PC-3 (cell line): ENCODE results near the gene IPO4. TPM values are rescaled to one million over a fixed set of nuclear protein-coding genes. Genes with fewer than 3 reads are reported as not detected.

Experiments used
- ATAC-seq: fragments of 200-7000 bp; cut with Tn5 transposase; 2 replicates; pipeline ENCODE4 v1.9.1; 2020; ENCODE audit warnings: mild to moderate bottlenecking, moderate library complexity
- BruUV-seq: library from RNA; stranded (reverse); fragments of 400-500 nt; replicated peaks from 2 replicates; lab custom pipeline; 2021; lab: Mats Ljungman, UMichigan
- CTCF ChIA-PET: fragments of 300-600 bp; sonication (Branson Sonifier 250); formaldehyde crosslinking; loops from one replicate; lab custom pipeline; 2022; ENCODE audit warnings: antibody characterized with exemption; lab: Charles Lee
- POLR2A ChIA-PET: fragments of 300-600 bp; sonication (Branson Sonifier 250); formaldehyde crosslinking; loops from one replicate; lab custom pipeline; 2022; ENCODE audit warnings: antibody characterized with exemption; ENCODE audit not compliant: unreplicated experiment; lab: Charles Lee
- DNase-seq: peaks from one replicate; pipeline ENCODE4 v3.0.0-alpha.2; 2015
- H2AFZ ChIP-seq: fragments of 300-600 bp; sonication (generic); 2 replicates; pipeline ENCODE4 v1.6.0; 2016; ENCODE audit warnings: antibody characterized with exemption, low read length
- H3F3A ChIP-seq: fragments of 300-600 bp; sonication (generic); one replicate; pipeline ENCODE4 v1.6.0; 2017; ENCODE audit warnings: antibody characterized with exemption, low read length, control low read depth, mild to moderate bottlenecking; ENCODE audit not compliant: unreplicated experiment
- H3K27ac ChIP-seq: fragments of 300-600 bp; sonication (generic); 2 replicates; pipeline ENCODE4 v1.5.1; 2016; ENCODE audit warnings: mild to moderate bottlenecking, low read length
- H3K27me3 ChIP-seq: fragments of 300-600 bp; sonication (generic); 2 replicates; pipeline ENCODE4 v1.6.1; 2016; ENCODE audit warnings: low read length, mixed read lengths
- H3K36me3 ChIP-seq: fragments of 300-600 bp; sonication (generic); 2 replicates; pipeline ENCODE4 v1.6.1; 2016; ENCODE audit warnings: low read depth, mixed run types, low read length, mixed read lengths
- H3K4me1 ChIP-seq: fragments of 300-600 bp; sonication (generic); 2 replicates; pipeline ENCODE4 v1.5.1; 2016; ENCODE audit warnings: low read length; ENCODE audit not compliant: insufficient read depth
- H3K4me2 ChIP-seq: fragments of 300-600 bp; sonication (generic); 2 replicates; pipeline ENCODE4 v1.6.0; 2016; ENCODE audit warnings: low read length
- H3K4me3 ChIP-seq: fragments of 300-600 bp; sonication (generic); 2 replicates; pipeline ENCODE4 v1.5.1; 2016; ENCODE audit warnings: mild to moderate bottlenecking, low read length, mixed read lengths
- H3K79me2 ChIP-seq: fragments of 300-600 bp; sonication (generic); 2 replicates; pipeline ENCODE4 v1.6.1; 2017; ENCODE audit warnings: low read length, mixed read lengths
- H3K9ac ChIP-seq: fragments of 300-600 bp; sonication (generic); 2 replicates; pipeline ENCODE4 v1.6.0; 2016; ENCODE audit warnings: mild to moderate bottlenecking, low read length
- H3K9me2 ChIP-seq: fragments of 300-600 bp; sonication (generic); replicated peaks from 2 replicates; pipeline ENCODE4 v1.6.1; 2016; ENCODE audit warnings: mixed run types, low read length, mixed read lengths
- H3K9me3 ChIP-seq: fragments of 300-600 bp; sonication (generic); 2 replicates; pipeline ENCODE4 v1.6.1; 2016; ENCODE audit warnings: low read length, mixed read lengths
- H4K20me1 ChIP-seq: fragments of 300-600 bp; sonication (generic); 2 replicates; pipeline ENCODE4 v1.6.1; 2016; ENCODE audit warnings: low read length, mixed read lengths
- EZH2 ChIP-seq: fragments of 300-600 bp; sonication (generic); IDR thresholded peaks from one replicate; pipeline ENCODE4 v1.6.1; 2017; ENCODE audit warnings: antibody characterized with exemption, mild to moderate bottlenecking, low read length; ENCODE audit not compliant: unreplicated experiment
- EZH2phosphoT487 ChIP-seq: fragments of 300-600 bp; sonication (generic); IDR thresholded peaks from 2 replicates; pipeline ENCODE4 v1.6.1; 2018; ENCODE audit warnings: mild to moderate bottlenecking, antibody characterized with exemption, low read length, borderline replicate concordance
- intact Hi-C: fragments of 100-400 bp; cut with micrococcal nuclease; formaldehyde crosslinking; loops from 2 replicates; pipeline ENCODE4 v1.9.0; 2023
- total RNA-seq: library from RNA; depleted of rRNA; stranded (reverse); fragments of >200 nt; gene quantifications from 2 replicates; pipeline ENCODE4 v1.2.3, GENCODE V29; 2014
- TF ChIP-seq, protein P1 (sequence below): fragments of 300-600 bp; sonication (generic); conservative IDR thresholded peaks from 2 replicates; pipeline ENCODE4 v1.5.1; 2017; ENCODE audit warnings: antibody characterized with exemption, low read depth, mild to moderate bottlenecking, low read length

The IPO4 gene
- total RNA-seq, 1 experiment from 2014 or later: 211 TPM

GRCh38 chr14:24167469-24168114, 21.0 kb downstream of the IPO4 start:
- ATAC-seq (no peak), DNase-seq (no peak)
- ChIA-PET CTCF (no interaction called here), POLR2A (interaction anchor here (0.7 kb wide), 1 partner anchor 44 kb away, joined by 5 read pairs; no protein-coding TSS in a partner anchor)
- H3K79me2 ChIP-seq: no peaks in the 10 kb centered on the region
- H3K4me3 ChIP-seq: no peak overlapping the region
- peaks cover 6% of the 10 kb centered on the region for H3K36me3 ChIP-seq
- no peaks in the 10 kb centered on the region for H3F3A ChIP-seq
- H3K27me3 ChIP-seq: no peaks in the 10 kb centered on the region
- H3K4me2 ChIP-seq: no peak overlapping the region
- intact Hi-C loops: no loop called here
- BruUV-seq: no TSS peak
- H3K27ac ChIP-seq: no peak overlapping the region
- no peak for TF ChIP-seq EZH2
- H3K9me3 ChIP-seq: no peaks in the 10 kb centered on the region
- no peaks in the 10 kb centered on the region for H3K9me2 ChIP-seq
- H4K20me1 ChIP-seq: no peaks in the 10 kb centered on the region
- no peak overlapping the region for H2AFZ ChIP-seq
- no peaks in the 10 kb centered on the region for H3K4me1 ChIP-seq
- no peak overlapping the region for H3K9ac ChIP-seq

DNA sequence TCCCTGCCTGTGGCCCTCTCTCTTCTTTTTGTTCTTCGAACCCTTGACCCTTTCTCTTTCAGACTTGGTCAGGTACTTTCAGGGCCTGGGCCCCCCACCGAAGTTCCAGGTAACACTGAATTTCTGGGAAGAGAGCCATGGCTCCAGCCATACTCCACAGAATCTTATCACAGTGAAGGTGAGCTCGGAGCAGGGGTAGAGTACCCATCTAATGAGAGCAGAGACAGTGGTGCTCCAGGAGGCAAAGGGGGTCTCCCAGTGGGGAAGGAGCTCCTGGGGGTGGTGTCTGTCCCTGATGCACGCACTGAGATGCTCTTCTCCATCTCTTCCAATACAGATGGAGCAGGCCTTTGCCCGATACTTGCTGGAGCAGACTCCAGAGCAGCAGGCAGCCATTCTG, 22.8 kb downstream of the IPO4 start:
- TF ChIP-seq EZH2 (no peak), EZH2phosphoT487 (no peak)
- Histone ChIP-seq H3K79me2 (no peaks in the 10 kb centered on the region), H3K36me3 (peaks cover 9% of the 10 kb centered on the region), H3K9me2 (no peaks in the 10 kb centered on the region), H3F3A (no peaks in the 10 kb centered on the region), H3K4me1 (peaks cover 11% of the 10 kb centered on the region), H3K27me3 (no peaks in the 10 kb centered on the region), H3K4me3 (no peak overlapping the region), H4K20me1 (no peaks in the 10 kb centered on the region), H3K9me3 (no peaks in the 10 kb centered on the region), H3K4me2 (no peak overlapping the region), H2AFZ (no peak overlapping the region), H3K27ac (no peak overlapping the region), H3K9ac (no peak overlapping the region)
- ChIA-PET CTCF (interaction anchor here (0.5 kb wide), 1 partner anchor 32 kb away, joined by 6 read pairs; no protein-coding TSS in a partner anchor), POLR2A (no interaction called here)
- intact Hi-C loops: no loop called here
- DNase-seq (no peak), ATAC-seq (no peak)
- no TSS peak for BruUV-seq

DNA sequence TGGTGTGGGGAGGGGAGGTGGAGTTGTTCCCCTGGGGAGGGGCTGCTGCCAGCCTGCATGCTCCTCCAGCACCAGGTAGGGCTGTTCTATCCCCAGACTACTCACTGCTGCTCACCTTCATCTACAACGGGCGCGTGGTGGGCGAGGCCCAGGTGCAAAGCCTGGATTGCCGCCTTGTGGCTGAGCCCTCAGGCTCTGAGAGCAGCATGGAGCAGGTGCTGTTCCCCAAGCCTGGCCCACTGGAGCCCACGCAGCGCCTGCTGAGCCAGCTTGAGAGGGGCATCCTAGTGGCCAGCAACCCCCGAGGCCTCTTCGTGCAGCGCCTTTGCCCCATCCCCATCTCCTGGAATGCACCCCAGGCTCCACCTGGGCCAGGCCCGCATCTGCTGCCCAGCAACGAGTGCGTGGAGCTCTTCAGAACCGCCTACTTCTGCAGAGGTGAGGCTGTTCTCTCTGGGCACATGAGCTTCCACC, 24.1 kb downstream of the IPO4 start:
- Histone ChIP-seq H3K27ac (no peak overlapping the region), H3K36me3 (peaks cover 13% of the 10 kb centered on the region), H3F3A (no peaks in the 10 kb centered on the region), H3K4me3 (no peak overlapping the region), H3K4me2 (no peak overlapping the region), H3K9ac (no peak overlapping the region), H3K79me2 (no peaks in the 10 kb centered on the region), H3K27me3 (no peaks in the 10 kb centered on the region), H3K9me3 (no peaks in the 10 kb centered on the region), H2AFZ (no peak overlapping the region), H3K9me2 (no peaks in the 10 kb centered on the region), H3K4me1 (peaks cover 13% of the 10 kb centered on the region), H4K20me1 (no peaks in the 10 kb centered on the region)
- intact Hi-C loops: no loop called here
- ChIA-PET POLR2A (no interaction called here), CTCF (no interaction called here)
- ATAC-seq (no peak), DNase-seq (no peak)
- TF ChIP-seq EZH2 (no peak), EZH2phosphoT487 (no peak)
- TF ChIP-seq, protein P1, sequence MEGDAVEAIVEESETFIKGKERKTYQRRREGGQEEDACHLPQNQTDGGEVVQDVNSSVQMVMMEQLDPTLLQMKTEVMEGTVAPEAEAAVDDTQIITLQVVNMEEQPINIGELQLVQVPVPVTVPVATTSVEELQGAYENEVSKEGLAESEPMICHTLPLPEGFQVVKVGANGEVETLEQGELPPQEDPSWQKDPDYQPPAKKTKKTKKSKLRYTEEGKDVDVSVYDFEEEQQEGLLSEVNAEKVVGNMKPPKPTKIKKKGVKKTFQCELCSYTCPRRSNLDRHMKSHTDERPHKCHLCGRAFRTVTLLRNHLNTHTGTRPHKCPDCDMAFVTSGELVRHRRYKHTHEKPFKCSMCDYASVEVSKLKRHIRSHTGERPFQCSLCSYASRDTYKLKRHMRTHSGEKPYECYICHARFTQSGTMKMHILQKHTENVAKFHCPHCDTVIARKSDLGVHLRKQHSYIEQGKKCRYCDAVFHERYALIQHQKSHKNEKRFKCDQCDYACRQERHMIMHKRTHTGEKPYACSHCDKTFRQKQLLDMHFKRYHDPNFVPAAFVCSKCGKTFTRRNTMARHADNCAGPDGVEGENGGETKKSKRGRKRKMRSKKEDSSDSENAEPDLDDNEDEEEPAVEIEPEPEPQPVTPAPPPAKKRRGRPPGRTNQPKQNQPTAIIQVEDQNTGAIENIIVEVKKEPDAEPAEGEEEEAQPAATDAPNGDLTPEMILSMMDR: no peak
- no TSS peak for BruUV-seq
